Stimulated activated CD8-positive, alpha-beta memory T cell treated with anti-CD3 and anti-CD28 coated beads, Interleukin-12 subunit alpha, Interleukin-12 subunit beta, amount 100 ng/mL, for 24 hours (primary cell): ENCODE results near the gene CROCC.

Source experiments
- DNase-seq: peaks from one replicate; pipeline ENCODE4 v3.0.0-alpha.2; 2020; ENCODE audit errors: extremely low read depth

CROCC gene

GRCh38 chr1:17012775-17013490 lies 91.2 kb downstream of the CROCC start:
- DNase-seq: no peak

GRCh38 chr1:17013491-17014320 lies 92.0 kb downstream of the CROCC start:
- no peak for DNase-seq

- no peak for DNase-seq
Observed at GRCh38 chr1:17014671-17015567, 93.2 kb downstream of the CROCC start.

DNA sequence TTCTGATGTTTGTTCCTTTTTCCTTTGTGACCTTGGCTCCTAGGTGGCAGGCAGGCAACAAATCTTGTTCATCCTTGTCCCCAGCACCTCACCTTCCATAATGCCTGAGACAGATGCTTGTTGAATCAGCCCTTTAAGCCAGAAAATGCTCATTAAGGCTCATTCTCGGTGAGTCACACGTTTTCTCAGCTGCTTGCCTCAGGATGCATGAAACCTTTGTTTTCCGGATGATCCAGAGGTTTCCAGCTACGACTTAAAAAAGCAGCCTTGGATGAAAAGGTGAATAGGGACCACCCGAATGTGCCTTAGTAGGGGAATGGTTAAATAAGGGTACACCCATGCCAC lies 94.6 kb downstream of the CROCC start:
- DNase-seq: no peak

- DNase-seq: no peak
Observed at GRCh38 chr1:17017435-17017834, 95.7 kb downstream of the CROCC start.

GRCh38 chr1:17018849-17019248 lies 97.1 kb downstream of the CROCC start:
- DNase-seq: no peak

GRCh38 chr1:17020502-17020901 lies 98.8 kb downstream of the CROCC start:
- no peak for DNase-seq

DNA sequence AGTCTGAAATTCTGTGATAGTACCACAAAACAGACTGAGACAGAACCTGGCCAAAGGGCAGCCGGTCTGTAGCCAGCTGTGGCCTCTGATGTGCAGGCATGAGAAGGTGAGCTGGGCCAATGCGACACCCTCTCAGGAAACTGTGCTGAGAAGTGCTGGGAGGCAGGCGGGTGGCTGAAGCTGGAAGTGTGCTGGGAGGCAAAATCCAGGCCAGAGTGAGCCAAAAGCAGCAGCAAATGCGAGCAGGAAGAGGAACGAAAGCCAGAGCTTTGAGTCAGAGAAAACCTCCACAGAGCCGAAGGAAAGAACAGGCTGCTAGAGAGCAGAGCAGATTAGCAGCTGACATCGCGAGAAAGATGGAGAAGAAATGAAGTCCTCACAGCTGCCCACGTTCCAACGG lies 100.2 kb downstream of the CROCC start:
- DNase-seq: no peak
